WERI-Rb-1 (cell line): ENCODE measurements around the gene GRIK4.
"Not testable (repeated sequence)": the region's sequence is repeated elsewhere in the genome, so short reads cannot be mapped to it uniquely, and the experiment has no call there.

ENCODE experiments used
- DNase-seq: peaks from one replicate; pipeline ENCODE4 v3.0.0-alpha.2; 2020
- H3K27ac ChIP-seq: fragments of 250-450 bp; sonication (Bioruptor Pico); 2 replicates; pipeline ENCODE4 v1.5.1; 2020; ENCODE audit warnings: mild to moderate bottlenecking, moderate library complexity
- H3K27me3 ChIP-seq: fragments of 250-450 bp; sonication (Bioruptor Pico); 2 replicates; pipeline ENCODE4 v1.5.1; 2021; ENCODE audit warnings: mild to moderate bottlenecking, low read depth, moderate library complexity; ENCODE audit not compliant: insufficient read depth, severe bottlenecking
- H3K36me3 ChIP-seq: fragments of 250-450 bp; sonication (Bioruptor Pico); 2 replicates; pipeline ENCODE4 v1.5.1; 2020; ENCODE audit warnings: mild to moderate bottlenecking, moderate library complexity
- H3K4me3 ChIP-seq: 2 replicates; pipeline ENCODE4 v1.5.1; 2011; ENCODE audit warnings: low read depth, mild to moderate bottlenecking, control low read depth, low read length
- H3K9me3 ChIP-seq: fragments of 250-450 bp; sonication (Bioruptor Pico); 2 replicates; pipeline ENCODE4 v1.5.1; 2021; ENCODE audit warnings: mild to moderate bottlenecking, moderate library complexity; ENCODE audit not compliant: severe bottlenecking
- CTCF ChIP-seq: IDR thresholded peaks from 2 replicates; pipeline ENCODE4 v1.5.1; 2011; ENCODE audit warnings: low read depth, mild to moderate bottlenecking, control low read depth, inconsistent platforms, low read length

GRIK4 gene

GRCh38 chr11:120612513-120613263 lies 101.1 kb downstream of the GRIK4 start:
- H3K4me3 ChIP-seq: peak overlapping the region; percentile 8
- no peaks in the 10 kb centered on the region for H3K27me3 ChIP-seq
- H3K9me3 ChIP-seq: no peaks in the 10 kb centered on the region
- no peaks in the 10 kb centered on the region for H3K36me3 ChIP-seq
- no peak for TF ChIP-seq CTCF
- DNase-seq: peak; percentile 52
- peak overlapping the region; percentile 51 for H3K27ac ChIP-seq

- peak; percentile 65 for DNase-seq
- peak overlapping the region; percentile 9 for H3K4me3 ChIP-seq
- TF ChIP-seq CTCF: no peak
- peak overlapping the region; percentile 51 for H3K27ac ChIP-seq
- H3K9me3 ChIP-seq: peaks cover 8% of the 10 kb centered on the region
- no peaks in the 10 kb centered on the region for H3K36me3 ChIP-seq
- no peaks in the 10 kb centered on the region for H3K27me3 ChIP-seq
Measured at GRCh38 chr11:120613264-120614226, 102.0 kb downstream of the GRIK4 start.

- no peak for DNase-seq
- H3K27me3 ChIP-seq: no peaks in the 10 kb centered on the region
Measured at GRCh38 chr11:120615391-120615790, 103.8 kb downstream of the GRIK4 start.

GRCh38 chr11:120618399-120618798 lies 106.9 kb downstream of the GRIK4 start:
- H3K27me3 ChIP-seq: no peaks in the 10 kb centered on the region
- TF ChIP-seq CTCF: no peak
- peaks cover 13% of the 10 kb centered on the region for H3K9me3 ChIP-seq
- no peaks in the 10 kb centered on the region for H3K36me3 ChIP-seq
- H3K27ac ChIP-seq: no peak overlapping the region
- no peak for DNase-seq
- no peak overlapping the region for H3K4me3 ChIP-seq

More at GRCh38 chr11:120615391-120615790, 103.8 kb downstream of the GRIK4 start:
- Histone ChIP-seq H3K9me3 (peaks cover 13% of the 10 kb centered on the region), H3K27ac (no peak overlapping the region), H3K4me3 (no peak overlapping the region), H3K36me3 (no peaks in the 10 kb centered on the region)
- no peak for TF ChIP-seq CTCF

- no peak for DNase-seq
- no peak overlapping the region for H3K4me3 ChIP-seq
- H3K27ac ChIP-seq: no peak overlapping the region
- peak; percentile 45 for TF ChIP-seq CTCF
- H3K27me3 ChIP-seq: no peaks in the 10 kb centered on the region
- peaks cover 13% of the 10 kb centered on the region for H3K9me3 ChIP-seq
- H3K36me3 ChIP-seq: no peaks in the 10 kb centered on the region
Measured at GRCh38 chr11:120622189-120622875, 110.8 kb downstream of the GRIK4 start.

GRCh38 chr11:120624992-120625391 lies 113.4 kb downstream of the GRIK4 start:
- not testable (repeated sequence) for H3K4me3 ChIP-seq, H3K36me3 ChIP-seq, DNase-seq, H3K27me3 ChIP-seq, H3K9me3 ChIP-seq, H3K27ac ChIP-seq
